Measurements from ENCODE around the gene FAM177B. TPM values are rescaled to one million over a fixed set of nuclear protein-coding genes. Genes with fewer than 3 reads are reported as not detected.

The FAM177B gene
- total RNA-seq, 1 experiment from 2014 or later, result not detected

GRCh38 chr1:222706815-222707214 is 30.2 kb upstream of the FAM177B start:
- BruUV-seq (replicated peaks), result no TSS peak
- Mint-ChIP-seq H3K4me1 (ENCODE audit: low read depth, unreplicated experiment) (peaks cover 20% of the 10 kb centered on the region), H3K9me3 (ENCODE audit: low read depth, unreplicated experiment) (no peaks in the 10 kb centered on the region), H3K36me3 (ENCODE audit: insufficient read depth, unreplicated experiment) (peaks cover 15% of the 10 kb centered on the region), H3K27ac (ENCODE audit: unreplicated experiment) (no peak overlapping the region), H3K27me3 (ENCODE audit: unreplicated experiment) (no peaks in the 10 kb centered on the region), H3K4me3 (ENCODE audit: low read depth, unreplicated experiment) (no peak overlapping the region)
- no peak for TF ChIP-seq CTCF (IDR thresholded peaks at IDR 0.05; ENCODE audit: unreplicated experiment)
- CTCF ChIA-PET, result no interaction called here
- no peak for DNase-seq
- intact Hi-C loops (cut with micrococcal nuclease; ENCODE audit: unreplicated experiment), result no loop called here

GRCh38 chr1:222709700-222710153 is 27.3 kb upstream of the FAM177B start:
- no TSS peak for BruUV-seq (replicated peaks)
- H3K27me3 Mint-ChIP-seq (ENCODE audit: unreplicated experiment), result no peaks in the 10 kb centered on the region
- H3K27ac Mint-ChIP-seq (ENCODE audit: unreplicated experiment), result no peak overlapping the region
- no peaks in the 10 kb centered on the region for H3K9me3 Mint-ChIP-seq (ENCODE audit: low read depth, unreplicated experiment)
- intact Hi-C loops (cut with micrococcal nuclease; ENCODE audit: unreplicated experiment), result loop anchor here (10.0 kb wide), 1 partner anchor 245 kb away; no protein-coding TSS in a partner anchor
- no peak for TF ChIP-seq CTCF (IDR thresholded peaks at IDR 0.05; ENCODE audit: unreplicated experiment)
- CTCF ChIA-PET, result interaction anchor here (0.7 kb wide), 1 partner anchor 157 kb away, joined by 3 read pairs; no protein-coding TSS in a partner anchor
- peaks cover 26% of the 10 kb centered on the region for H3K4me1 Mint-ChIP-seq (ENCODE audit: low read depth, unreplicated experiment)
- no peak overlapping the region for H3K4me3 Mint-ChIP-seq (ENCODE audit: low read depth, unreplicated experiment)
- no peak for DNase-seq
- H3K36me3 Mint-ChIP-seq (ENCODE audit: insufficient read depth, unreplicated experiment), result peaks cover 41% of the 10 kb centered on the region

GRCh38 chr1:222711319-222712252 is 25.4 kb upstream of the FAM177B start:
- Mint-ChIP-seq H3K27ac (ENCODE audit: unreplicated experiment) (peak overlapping the region; percentile 81), H3K4me1 (ENCODE audit: low read depth, unreplicated experiment) (peaks cover 26% of the 10 kb centered on the region), H3K4me3 (ENCODE audit: low read depth, unreplicated experiment) (peak overlapping the region; percentile 93), H3K27me3 (ENCODE audit: unreplicated experiment) (no peaks in the 10 kb centered on the region), H3K9me3 (ENCODE audit: low read depth, unreplicated experiment) (no peaks in the 10 kb centered on the region), H3K36me3 (ENCODE audit: insufficient read depth, unreplicated experiment) (peaks cover 44% of the 10 kb centered on the region)
- intact Hi-C loops (cut with micrococcal nuclease; ENCODE audit: unreplicated experiment), result loop anchor here (10.0 kb wide), 1 partner anchor 247 kb away; no protein-coding TSS in a partner anchor
- CTCF ChIA-PET, result no interaction called here
- TSS peak; percentile 63 for BruUV-seq (replicated peaks)
- no peak for TF ChIP-seq CTCF (IDR thresholded peaks at IDR 0.05; ENCODE audit: unreplicated experiment)
- peak; percentile 60 for DNase-seq

GRCh38 chr1:222712253-222713090 is 24.5 kb upstream of the FAM177B start, which contains the start of the genes AIDA and BROX:
Gene AIDA, minus strand, starts transcription at chr1:222712491. Its CDS starts 174 bp downstream, at chr1:222712317.
Gene BROX, plus strand, starts transcription at chr1:222712564. Its CDS starts 3,136 bp downstream, at chr1:222715700.
- Mint-ChIP-seq H3K4me1 (ENCODE audit: low read depth, unreplicated experiment) (peaks cover 26% of the 10 kb centered on the region), H3K36me3 (ENCODE audit: insufficient read depth, unreplicated experiment) (peaks cover 46% of the 10 kb centered on the region), H3K9me3 (ENCODE audit: low read depth, unreplicated experiment) (no peaks in the 10 kb centered on the region), H3K27me3 (ENCODE audit: unreplicated experiment) (no peaks in the 10 kb centered on the region), H3K27ac (ENCODE audit: unreplicated experiment) (peak within 1 kb of the TSS; percentile 94), H3K4me3 (ENCODE audit: low read depth, unreplicated experiment) (peak within 1 kb of the TSS; percentile 93)
- no TSS peak for BruUV-seq (replicated peaks)
- TF ChIP-seq CTCF (IDR thresholded peaks at IDR 0.05; ENCODE audit: unreplicated experiment), result no peak
- peak; percentile 99 for DNase-seq
- intact Hi-C loops (cut with micrococcal nuclease; ENCODE audit: unreplicated experiment), result loop anchor here (10.0 kb wide), 1 partner anchor 248 kb away; no protein-coding TSS in a partner anchor
- CTCF ChIA-PET, result interaction anchor here (1.0 kb wide), 1 partner anchor 25 kb away, joined by 3 read pairs; the partner anchor contains the start of gene FAM177B

Measured in Calu3 (cell line).